Central memory CD8-positive, alpha-beta T cell (primary cell): ENCODE results near the gene MRPL45.
"Not testable (repeated sequence)": the region's sequence is repeated elsewhere in the genome, so short reads cannot be mapped to it uniquely, and the experiment has no call there.

Source experiments
- ATAC-seq: fragments of 150-1000 bp; cut with Tn5 transposase; replicated peaks from 2 replicates; pipeline ENCODE4 v1.10.0; 2022; ENCODE audit warnings: mild to moderate bottlenecking, moderate FRiP score, moderate number of reproducible peaks; ENCODE audit not compliant: poor library complexity, severe bottlenecking; ENCODE audit errors: extremely low read depth
- DNase-seq, 2 donors: peaks; one replicate each; pipeline ENCODE4 v3.0.0; 2021; ENCODE audit warnings: low spot score in 2 of 2
- H3K27ac Mint-ChIP-seq: one replicate; pipeline ENCODE4 v1.8.0; 2022; ENCODE audit warnings: low read depth, mild to moderate bottlenecking, moderate library complexity, mixed read lengths
- H3K27me3 Mint-ChIP-seq: one replicate; pipeline ENCODE4 v1.8.0; 2022; ENCODE audit warnings: mixed read lengths
- H3K36me3 Mint-ChIP-seq: one replicate; pipeline ENCODE4 v1.8.0; 2022; ENCODE audit warnings: mild to moderate bottlenecking, moderate library complexity, mixed read lengths; ENCODE audit not compliant: insufficient read depth
- H3K4me1 Mint-ChIP-seq: one replicate; pipeline ENCODE4 v1.8.0; 2022; ENCODE audit warnings: mixed read lengths
- H3K4me3 Mint-ChIP-seq: one replicate; pipeline ENCODE4 v1.8.0; 2022; ENCODE audit warnings: mild to moderate bottlenecking, moderate library complexity, mixed read lengths
- H3K9me3 Mint-ChIP-seq: one replicate; pipeline ENCODE4 v1.8.0; 2022; ENCODE audit warnings: mixed read lengths

Gene MRPL45

DNA sequence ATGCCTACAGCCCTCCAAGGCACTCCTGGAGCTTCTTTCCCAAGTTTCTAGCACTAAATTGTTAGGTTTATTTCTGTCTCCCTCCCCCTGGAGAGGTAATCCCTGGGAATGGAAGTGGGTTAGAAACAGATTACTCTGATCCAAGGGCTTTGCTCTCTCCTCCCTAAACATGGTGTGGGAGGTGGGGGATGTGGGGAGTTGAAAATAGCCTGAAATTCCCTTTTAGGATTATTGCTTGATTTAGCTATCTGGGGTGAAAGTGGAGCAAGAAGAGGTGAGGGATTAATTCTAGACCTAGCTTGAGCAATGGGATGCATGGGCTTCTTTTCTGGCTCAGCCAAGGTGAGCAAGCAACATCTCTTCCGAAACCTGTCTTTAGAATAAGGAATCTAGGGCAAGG, 7.2 kb upstream of the MRPL45 start:
- H3K27ac Mint-ChIP-seq, H3K4me3 Mint-ChIP-seq, H3K4me1 Mint-ChIP-seq, DNase-seq, H3K27me3 Mint-ChIP-seq, H3K36me3 Mint-ChIP-seq, H3K9me3 Mint-ChIP-seq, ATAC-seq: not testable (repeated sequence)

DNA sequence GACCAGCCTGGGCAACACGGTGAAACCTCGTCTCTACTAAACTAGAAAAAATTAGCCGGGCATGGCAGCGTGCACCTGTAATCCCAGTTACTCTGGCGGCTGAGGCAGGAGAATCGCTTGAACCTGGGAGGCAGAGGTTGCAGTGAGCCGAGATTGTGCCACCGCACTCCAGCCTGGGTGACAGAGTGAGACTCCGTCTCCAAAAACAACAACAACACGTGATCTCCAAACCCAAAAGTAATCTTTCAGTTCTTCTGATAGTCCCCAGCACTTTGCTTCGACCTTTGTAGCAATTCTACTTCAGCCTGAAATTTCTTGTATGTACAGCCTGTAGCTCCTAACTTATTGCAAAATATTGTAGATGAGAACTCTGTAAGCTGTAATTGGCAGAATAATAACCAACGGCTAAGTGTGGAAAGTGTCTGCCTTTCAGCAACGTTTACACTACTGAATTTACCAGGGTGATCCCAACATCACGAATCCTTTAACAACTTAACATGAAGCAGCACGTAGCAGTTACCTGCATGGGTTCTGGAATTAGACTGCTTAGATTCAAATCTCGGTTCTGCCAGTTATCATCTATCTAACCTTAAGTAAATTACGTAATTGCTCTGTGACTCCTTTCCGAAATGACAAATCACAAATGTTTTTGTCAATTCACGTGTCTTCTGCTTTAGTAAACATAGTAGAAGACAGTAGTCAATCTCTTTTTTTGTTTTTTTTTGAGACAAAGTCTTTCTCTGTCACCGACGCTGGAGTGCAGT, 1.2 kb upstream of the MRPL45 start:
- not testable (repeated sequence) for H3K9me3 Mint-ChIP-seq, H3K27me3 Mint-ChIP-seq, ATAC-seq, DNase-seq, H3K27ac Mint-ChIP-seq, H3K4me1 Mint-ChIP-seq
- Mint-ChIP-seq H3K4me3 (peak overlapping the region; percentile 80), H3K36me3 (peaks cover 18% of the 10 kb centered on the region)

DNA sequence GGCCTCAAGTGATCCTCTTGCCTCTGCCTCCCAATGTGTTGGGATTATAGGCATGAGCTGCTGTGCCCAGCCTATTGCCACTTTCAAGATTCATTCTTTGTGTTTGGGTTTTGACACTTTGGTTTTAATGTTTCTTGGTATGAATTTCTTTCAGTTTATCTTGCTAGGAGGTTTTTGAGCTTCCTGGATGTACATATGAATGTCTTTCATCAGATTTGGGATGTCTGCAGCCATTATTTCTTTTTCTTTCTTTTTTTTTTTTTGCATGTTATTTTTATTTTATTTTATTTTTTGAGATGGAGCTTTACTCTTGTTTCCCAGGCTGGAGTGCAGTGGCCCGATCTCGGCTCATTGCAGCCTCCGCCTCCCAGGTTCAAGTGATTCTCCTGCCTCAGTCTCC, 18.5 kb downstream of the MRPL45 start:
- ATAC-seq (no peak), DNase-seq (no peak)
- Mint-ChIP-seq H3K4me3 (no peak overlapping the region), H3K36me3 (peaks cover 28% of the 10 kb centered on the region), H3K4me1 (no peaks in the 10 kb centered on the region), H3K27me3 (no peaks in the 10 kb centered on the region), H3K27ac (no peak overlapping the region), H3K9me3 (no peaks in the 10 kb centered on the region)

DNA sequence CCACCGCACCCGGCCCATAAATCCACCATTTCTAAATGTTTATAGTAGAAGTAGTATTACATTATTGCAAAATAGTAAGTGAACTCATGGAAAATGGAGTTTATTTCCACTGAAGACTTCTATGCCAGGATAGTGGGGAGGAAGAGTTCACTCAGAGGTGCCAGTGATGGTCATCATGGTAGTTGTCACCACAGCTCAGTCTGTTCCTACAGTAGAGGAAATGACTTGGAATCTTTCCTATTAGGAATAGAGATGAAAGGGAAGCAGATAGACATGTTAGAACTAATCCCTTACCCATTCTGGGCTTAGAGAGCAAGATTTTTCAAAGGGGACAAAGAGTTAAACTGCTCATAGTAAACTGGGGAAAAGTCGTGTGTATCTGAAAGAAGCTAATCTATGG, 20.1 kb downstream of the MRPL45 start:
- Mint-ChIP-seq H3K27me3 (no peaks in the 10 kb centered on the region), H3K9me3 (no peaks in the 10 kb centered on the region), H3K27ac (no peak overlapping the region), H3K36me3 (peaks cover 27% of the 10 kb centered on the region), H3K4me3 (no peak overlapping the region), H3K4me1 (no peaks in the 10 kb centered on the region)
- ATAC-seq: no peak
- no peak for DNase-seq

DNA sequence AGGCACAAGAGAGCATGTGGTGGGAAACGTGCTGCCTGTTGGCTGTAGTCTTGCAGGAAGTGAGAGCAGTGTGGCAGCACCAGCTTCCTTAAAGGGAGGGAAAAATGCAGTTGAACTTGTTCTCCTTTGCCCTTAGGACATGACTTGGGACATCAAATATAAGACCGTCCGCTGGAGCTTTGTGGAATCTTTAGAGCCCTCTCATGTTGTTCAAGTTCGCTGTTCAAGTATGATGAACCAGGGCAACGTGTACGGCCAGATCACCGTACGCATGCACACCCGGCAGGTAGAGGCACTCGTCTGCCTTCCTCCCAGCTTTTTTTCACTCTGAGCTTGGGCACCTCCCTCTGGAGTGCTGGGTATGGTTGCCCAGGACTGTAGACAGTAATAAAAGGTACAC, 23.5 kb downstream of the MRPL45 start:
- H3K36me3 Mint-ChIP-seq: peaks cover 23% of the 10 kb centered on the region
- no peak for ATAC-seq
- H3K27me3 Mint-ChIP-seq: no peaks in the 10 kb centered on the region
- no peak overlapping the region for H3K27ac Mint-ChIP-seq
- H3K4me1 Mint-ChIP-seq: no peaks in the 10 kb centered on the region
- no peak for DNase-seq
- no peaks in the 10 kb centered on the region for H3K9me3 Mint-ChIP-seq
- no peak overlapping the region for H3K4me3 Mint-ChIP-seq

DNA sequence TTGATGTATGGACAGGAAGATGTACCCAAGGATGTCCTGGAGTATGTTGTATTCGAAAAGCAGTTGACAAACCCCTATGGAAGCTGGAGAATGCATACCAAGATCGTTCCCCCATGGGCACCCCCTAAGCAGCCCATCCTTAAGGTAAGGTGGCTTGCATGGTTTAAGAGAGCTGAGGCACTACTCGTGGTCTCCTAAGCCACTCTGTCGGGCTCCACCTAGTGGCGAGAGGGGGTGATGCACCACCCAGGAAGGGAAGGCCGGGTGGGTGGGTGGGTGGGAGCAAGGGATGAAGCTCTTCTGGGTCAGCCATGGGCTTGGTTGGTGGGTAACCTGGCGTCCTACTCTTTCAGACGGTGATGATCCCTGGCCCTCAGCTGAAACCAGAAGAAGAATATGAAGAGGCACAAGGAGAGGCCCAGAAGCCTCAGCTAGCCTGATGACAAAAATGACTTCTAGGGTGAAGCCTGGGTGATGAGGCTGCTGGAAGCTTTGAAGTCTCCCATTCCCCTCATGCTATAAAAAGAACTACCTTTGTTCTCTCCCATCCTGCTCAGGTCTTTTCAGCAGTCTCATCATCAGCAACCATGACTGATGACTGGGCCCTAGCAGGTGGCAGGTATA, 25.3 kb downstream of the MRPL45 start:
- H3K27me3 Mint-ChIP-seq: no peaks in the 10 kb centered on the region
- no peak overlapping the region for H3K4me3 Mint-ChIP-seq
- DNase-seq (peak; percentile 47 to 53), ATAC-seq (peak; percentile 64)
- H3K36me3 Mint-ChIP-seq: peaks cover 16% of the 10 kb centered on the region
- H3K9me3 Mint-ChIP-seq: no peaks in the 10 kb centered on the region
- H3K4me1 Mint-ChIP-seq: no peaks in the 10 kb centered on the region
- no peak overlapping the region for H3K27ac Mint-ChIP-seq

DNA sequence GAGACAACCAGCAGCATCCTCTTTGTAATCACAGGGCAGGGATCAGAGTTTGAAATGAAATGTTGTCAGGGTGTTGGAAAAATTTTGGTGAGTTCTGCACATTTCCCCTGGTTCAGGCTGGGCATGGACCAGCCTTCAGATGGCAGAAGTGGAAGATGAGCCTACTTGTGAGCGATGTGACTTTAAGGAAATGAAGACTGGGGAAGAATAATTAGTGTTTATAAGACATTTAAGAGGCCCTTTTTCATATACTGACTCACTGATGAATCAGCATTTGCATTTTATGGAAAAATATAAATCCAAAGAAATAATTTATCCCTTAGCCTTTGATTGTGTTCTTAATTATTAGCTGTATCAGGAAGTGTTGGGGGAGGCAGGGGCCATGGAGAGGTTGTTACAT, 25.9 kb downstream of the MRPL45 start:
- peaks cover 14% of the 10 kb centered on the region for H3K36me3 Mint-ChIP-seq
- ATAC-seq: no peak
- H3K27me3 Mint-ChIP-seq: no peaks in the 10 kb centered on the region
- no peak for DNase-seq
- H3K9me3 Mint-ChIP-seq: no peaks in the 10 kb centered on the region
- H3K4me3 Mint-ChIP-seq: no peak overlapping the region
- H3K27ac Mint-ChIP-seq: no peak overlapping the region
- no peaks in the 10 kb centered on the region for H3K4me1 Mint-ChIP-seq

DNA sequence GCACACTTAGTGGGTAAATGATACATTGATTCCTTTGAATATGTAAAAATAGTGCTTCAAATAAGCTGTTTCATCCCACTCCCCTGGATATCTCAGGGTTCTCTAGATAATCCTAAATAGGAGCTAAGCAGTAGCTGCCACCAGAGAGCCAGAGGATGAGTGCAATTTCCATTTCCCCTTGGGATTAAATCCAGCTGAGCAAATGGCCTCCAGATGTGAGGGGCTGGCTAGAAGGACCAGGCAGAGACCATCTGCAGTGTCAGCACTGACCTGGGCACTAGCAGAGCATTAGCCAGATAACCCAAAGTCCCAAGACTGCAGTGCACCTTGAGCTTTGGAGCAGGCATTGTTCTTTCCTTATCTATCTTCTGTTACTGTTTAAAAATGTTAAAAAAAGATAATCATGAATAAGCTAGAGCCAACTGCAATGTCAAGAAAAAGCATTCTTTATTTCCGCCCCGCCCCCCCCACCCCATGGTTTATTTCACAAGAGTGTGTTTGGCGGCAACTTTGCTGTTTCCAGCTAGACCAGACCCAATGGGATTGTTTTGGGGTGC, 27.3 kb downstream of the MRPL45 start:
- H3K27ac Mint-ChIP-seq: no peak overlapping the region
- no peaks in the 10 kb centered on the region for H3K9me3 Mint-ChIP-seq
- DNase-seq (no peak), ATAC-seq (no peak)
- peaks cover 14% of the 10 kb centered on the region for H3K36me3 Mint-ChIP-seq
- peaks cover 7% of the 10 kb centered on the region for H3K27me3 Mint-ChIP-seq
- H3K4me1 Mint-ChIP-seq: no peaks in the 10 kb centered on the region
- no peak overlapping the region for H3K4me3 Mint-ChIP-seq

DNA sequence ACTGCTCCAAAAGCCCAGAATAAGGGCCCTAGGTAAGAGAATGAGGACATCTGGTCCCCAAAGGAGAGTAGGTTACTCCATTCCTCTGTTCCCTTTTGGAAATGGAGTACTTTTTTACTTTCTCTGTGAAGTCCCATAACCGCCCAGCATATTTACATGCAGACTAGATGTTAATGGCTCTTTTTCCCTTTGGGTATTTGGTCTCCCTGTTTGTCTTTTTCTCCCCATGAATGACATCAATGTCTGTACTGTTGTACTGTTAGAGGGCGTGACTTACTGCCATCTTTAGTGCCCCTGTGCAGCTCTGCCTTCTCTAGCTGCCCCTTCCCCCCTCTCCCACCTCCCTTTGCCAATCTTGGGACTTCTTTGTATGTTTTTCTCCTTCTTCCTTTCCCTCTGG, 27.8 kb downstream of the MRPL45 start:
- no peak for DNase-seq
- Mint-ChIP-seq H3K4me3 (no peak overlapping the region), H3K27me3 (peaks cover 13% of the 10 kb centered on the region), H3K27ac (no peak overlapping the region), H3K36me3 (peaks cover 14% of the 10 kb centered on the region), H3K4me1 (no peaks in the 10 kb centered on the region), H3K9me3 (no peaks in the 10 kb centered on the region)
- ATAC-seq: no peak

DNA sequence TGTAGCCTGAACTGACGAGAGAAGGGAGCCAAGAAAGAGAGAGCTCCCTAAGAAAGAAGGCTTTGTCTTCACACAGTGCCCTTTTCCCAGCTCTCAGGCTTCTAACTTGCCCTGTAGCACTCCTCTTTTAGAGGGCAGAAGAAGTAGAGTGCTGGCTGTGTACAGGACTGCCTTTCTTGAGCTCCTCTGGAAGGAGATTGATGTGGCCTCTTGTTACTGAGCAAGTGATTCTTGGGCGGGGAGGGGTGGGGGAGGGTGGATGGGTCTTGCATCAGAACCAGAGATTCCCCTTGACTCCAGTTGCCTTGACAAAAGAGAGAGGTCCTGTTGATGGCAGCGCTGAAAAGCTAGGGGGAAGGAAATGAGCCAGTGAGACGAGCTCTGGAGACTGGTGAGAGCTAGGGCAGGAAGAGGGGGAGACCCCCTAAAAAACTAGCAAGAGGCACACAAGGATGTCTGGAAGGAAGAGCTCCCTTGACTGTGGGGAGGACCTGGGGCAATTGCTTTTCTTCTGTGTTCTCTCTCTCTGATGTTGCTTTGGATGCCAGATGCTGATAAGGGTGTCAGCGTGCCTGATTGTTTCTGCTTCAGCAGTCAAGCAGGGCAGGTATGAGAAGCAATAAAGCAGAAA, 28.4 kb downstream of the MRPL45 start:
- Mint-ChIP-seq H3K27me3 (peaks cover 18% of the 10 kb centered on the region), H3K27ac (no peak overlapping the region), H3K4me1 (no peaks in the 10 kb centered on the region), H3K9me3 (no peaks in the 10 kb centered on the region), H3K4me3 (no peak overlapping the region), H3K36me3 (peaks cover 13% of the 10 kb centered on the region)
- ATAC-seq (no peak), DNase-seq (no peak)

DNA sequence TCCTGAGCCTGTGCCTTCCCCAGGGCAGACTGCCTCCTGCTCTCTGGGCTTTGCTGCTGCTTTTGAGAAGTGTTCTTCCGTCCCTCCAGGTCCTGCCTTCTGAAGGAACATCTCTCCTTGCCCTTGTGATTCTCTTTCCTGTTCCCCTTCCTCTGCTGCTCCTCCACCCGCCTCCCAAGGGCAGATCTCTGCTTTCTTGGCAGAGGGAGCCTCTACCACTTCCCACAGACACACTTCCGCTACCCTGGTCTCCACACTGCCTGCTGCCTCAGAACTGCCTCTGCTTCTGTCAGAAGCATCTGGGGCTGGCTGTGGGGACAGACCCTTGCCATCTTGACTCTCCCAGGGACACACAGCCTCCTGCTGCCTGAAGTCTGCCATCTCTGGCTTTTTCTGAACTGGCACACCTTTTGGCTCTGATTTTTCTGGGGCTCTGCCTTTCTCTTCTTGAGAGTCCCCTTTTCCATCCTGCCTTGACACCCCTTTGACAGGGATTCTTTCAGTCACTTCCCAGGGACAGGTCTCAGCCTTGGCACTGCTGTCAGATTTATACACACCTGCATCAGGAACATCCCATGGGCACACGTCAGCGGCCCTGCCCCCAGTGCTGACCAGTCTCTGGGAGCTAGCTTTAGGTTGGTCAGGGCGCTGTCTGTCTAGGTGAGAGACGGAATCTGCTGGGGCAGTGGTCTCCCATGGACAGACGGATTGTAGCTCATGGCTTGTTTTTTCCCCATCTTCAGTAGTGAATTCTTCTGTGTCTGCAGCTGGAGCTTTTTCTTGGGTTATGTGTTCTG, 30.2 kb downstream of the MRPL45 start:
- ATAC-seq (no peak), DNase-seq (no peak)
- H3K36me3 Mint-ChIP-seq: peaks cover 4% of the 10 kb centered on the region
- H3K4me3 Mint-ChIP-seq: no peak overlapping the region
- H3K9me3 Mint-ChIP-seq: no peaks in the 10 kb centered on the region
- H3K4me1 Mint-ChIP-seq: no peaks in the 10 kb centered on the region
- peaks cover 32% of the 10 kb centered on the region for H3K27me3 Mint-ChIP-seq
- peak overlapping the region; percentile 8 for H3K27ac Mint-ChIP-seq

DNA sequence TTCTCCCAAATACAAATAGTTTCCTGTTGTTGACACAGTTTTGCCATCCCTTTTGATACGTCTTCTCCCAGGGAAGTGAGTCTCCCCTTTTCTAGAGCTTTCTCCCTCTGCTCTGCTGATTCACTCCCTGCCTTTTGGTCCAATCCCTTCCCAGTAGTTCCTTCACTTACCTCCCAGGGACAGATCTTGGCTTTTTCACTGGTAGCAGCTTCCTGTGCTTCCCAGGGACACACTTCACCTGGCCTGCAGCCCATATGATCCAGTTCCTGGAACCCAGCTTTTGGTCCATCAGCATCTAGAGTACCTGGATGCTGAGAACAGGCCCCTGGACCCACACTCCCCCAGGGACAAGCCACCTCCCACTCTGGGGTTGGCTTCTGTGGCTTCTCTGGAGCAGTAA, 31.0 kb downstream of the MRPL45 start:
- Mint-ChIP-seq H3K4me3 (no peak overlapping the region), H3K27ac (no peak overlapping the region), H3K27me3 (peaks cover 34% of the 10 kb centered on the region), H3K9me3 (no peaks in the 10 kb centered on the region), H3K4me1 (no peaks in the 10 kb centered on the region), H3K36me3 (peaks cover 3% of the 10 kb centered on the region)
- no peak for ATAC-seq
- no peak for DNase-seq
